HG02571 (cell line): ENCODE results near the gene TFF3.
"Not testable (repeated sequence)": the region's sequence is repeated elsewhere in the genome, so short reads cannot be mapped to it uniquely, and the experiment has no call there.

Experiments used
- ATAC-seq: cut with Tn5 transposase; IDR thresholded peaks from one replicate; pipeline ENCODE4 v1.9.1; 2021; ENCODE audit warnings: mild to moderate bottlenecking, moderate library complexity; ENCODE audit not compliant: unreplicated experiment

Gene TFF3

GRCh38 chr21:42307106-42307505 is 8.1 kb downstream of the TFF3 start:
- no peak for ATAC-seq

DNA sequence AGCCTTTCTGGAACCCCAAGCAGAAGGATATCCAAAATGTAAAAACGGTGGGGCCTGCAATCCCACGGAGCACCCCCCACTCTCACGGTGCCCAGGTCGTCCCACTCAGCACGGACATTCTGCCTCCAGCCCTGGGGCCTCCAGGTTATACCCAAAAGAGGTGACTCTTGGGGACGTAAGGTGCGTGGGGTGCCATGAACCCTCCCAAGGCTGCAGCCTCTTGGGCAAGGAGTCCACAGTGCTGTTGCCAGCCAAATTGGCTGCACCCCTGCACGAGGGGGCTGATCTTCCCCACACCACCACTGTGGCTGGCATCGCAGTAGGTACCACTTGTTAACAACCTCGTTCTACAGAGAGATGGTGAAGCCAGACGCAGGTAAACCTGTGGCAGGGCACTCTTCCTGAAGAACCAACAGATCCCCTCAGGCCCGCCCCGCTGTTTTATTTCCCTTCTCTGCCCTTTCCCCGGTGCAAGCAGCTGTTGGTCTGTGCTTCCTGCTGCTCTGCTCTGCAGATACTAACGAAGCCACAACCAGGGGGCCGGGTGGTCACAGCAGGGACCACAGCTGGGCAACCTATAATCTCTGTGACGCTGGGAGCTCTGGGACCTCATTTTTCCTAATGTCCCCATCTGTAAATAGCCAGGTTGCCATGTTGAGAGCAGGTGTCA is 8.7 kb downstream of the TFF3 start:
- ATAC-seq: no peak

- ATAC-seq: no peak
These were observed 9.5 kb downstream of the TFF3 start for GRCh38 chr21:42305707-42306147.

GRCh38 chr21:42304556-42305454 is 10.4 kb downstream of the TFF3 start:
- ATAC-seq: no peak

GRCh38 chr21:42303443-42303842 is 11.8 kb downstream of the TFF3 start:
- no peak for ATAC-seq

GRCh38 chr21:42302794-42303193 is 12.4 kb downstream of the TFF3 start:
- ATAC-seq: no peak

- ATAC-seq: no peak
These were observed 13.0 kb downstream of the TFF3 start for GRCh38 chr21:42302076-42302650.

DNA sequence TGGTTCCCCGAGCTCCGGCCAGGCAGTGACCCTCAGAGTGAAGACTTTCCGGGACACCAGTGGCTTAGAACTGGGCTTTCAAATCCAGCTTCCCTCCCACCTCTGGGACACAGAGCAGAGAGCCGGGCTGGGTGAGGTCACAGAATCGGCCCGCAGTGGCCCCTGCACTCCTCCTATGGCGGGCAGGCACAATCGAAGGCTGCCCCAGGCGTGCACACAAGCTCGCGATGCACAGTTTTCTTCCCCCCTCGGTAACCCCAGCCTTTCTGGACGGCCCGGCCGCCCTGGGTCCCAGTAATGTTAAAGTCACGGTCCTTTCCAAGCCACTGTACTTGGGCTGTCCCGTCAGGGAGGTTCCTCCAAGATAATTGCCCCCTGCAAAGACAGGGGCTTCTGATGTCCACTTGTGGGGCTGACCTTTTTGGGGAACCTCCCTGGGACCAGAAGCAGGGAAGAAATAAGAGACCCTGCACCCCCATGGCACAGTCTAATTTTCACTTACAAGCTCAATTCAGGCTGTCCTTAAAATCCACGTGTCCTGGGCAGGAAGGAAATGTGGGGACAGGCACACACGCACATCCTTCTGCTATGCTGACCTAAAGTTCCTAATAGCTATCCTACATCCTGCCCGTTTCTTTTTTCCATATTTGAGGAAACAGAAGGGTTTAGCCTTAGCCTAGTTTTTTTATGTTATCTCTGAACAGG is 13.7 kb downstream of the TFF3 start:
- no peak for ATAC-seq

GRCh38 chr21:42300956-42301355 is 14.3 kb downstream of the TFF3 start:
- no peak for ATAC-seq

DNA sequence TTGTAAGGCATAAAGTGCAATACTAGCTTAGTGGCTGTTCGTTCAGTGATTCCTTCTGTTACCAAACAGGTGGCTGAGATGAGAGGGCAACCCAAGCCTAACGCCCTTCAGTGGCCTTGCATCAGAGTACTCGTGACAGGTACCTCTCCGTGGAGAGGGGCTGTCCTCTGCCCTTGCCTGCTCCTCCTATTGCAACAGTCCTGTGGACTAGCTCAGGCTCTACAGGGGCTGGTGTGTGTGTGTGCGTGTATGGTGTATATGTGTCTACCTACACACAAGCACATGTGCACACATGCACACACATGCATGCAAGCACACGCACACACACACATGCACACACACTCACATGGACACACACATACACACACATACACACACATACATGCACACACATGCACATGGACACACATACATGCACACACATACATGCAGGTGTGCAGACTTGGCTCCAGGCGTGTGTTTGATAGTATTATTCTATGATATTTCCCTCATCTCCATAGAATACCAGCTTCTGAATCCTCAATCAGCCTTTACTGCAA is 15.1 kb downstream of the TFF3 start:
- no peak for ATAC-seq

GRCh38 chr21:42299324-42300044 is 15.7 kb downstream of the TFF3 start:
- ATAC-seq: no peak

DNA sequence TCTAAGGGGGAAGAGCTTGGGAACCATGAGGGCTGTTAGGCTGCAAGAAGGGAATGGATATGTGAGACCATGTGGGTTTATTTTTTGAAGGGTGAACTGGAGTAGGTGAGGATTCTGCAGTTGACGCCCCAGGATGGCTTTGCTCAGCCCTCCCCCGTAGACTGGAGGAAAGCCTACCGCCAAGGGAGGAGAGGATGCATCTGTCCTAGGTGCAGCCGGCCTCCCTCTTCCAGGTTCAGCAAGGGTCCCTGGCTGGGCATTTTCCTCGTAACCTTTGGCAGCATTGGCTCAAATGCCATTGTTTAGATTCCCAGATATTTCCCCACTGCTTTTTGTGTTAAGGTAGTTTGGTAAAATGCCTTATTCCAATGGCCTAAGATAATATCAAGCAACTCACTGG is 16.6 kb downstream of the TFF3 start:
- ATAC-seq: no peak

DNA sequence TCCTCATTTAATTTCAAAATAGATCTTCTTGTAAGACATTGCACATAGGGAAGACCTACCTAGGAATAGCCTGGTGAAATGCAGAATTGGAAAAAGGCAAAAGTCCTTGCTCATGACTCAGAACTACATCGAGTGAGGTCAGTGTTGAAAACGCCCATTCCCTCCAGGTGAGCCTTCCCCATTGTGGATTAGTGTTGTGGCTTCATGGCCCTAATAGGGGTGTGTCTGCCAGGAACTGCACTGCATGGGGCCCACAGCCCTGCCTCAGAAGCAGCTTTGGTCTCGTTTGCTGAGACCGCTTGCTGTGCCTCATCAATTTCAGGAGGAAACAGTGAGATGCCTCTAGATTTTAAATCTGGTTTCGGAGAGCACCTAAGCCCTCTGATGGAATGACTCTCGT is 17.0 kb downstream of the TFF3 start:
- no peak for ATAC-seq

GRCh38 chr21:42297377-42297776 is 17.8 kb downstream of the TFF3 start:
- no peak for ATAC-seq

DNA sequence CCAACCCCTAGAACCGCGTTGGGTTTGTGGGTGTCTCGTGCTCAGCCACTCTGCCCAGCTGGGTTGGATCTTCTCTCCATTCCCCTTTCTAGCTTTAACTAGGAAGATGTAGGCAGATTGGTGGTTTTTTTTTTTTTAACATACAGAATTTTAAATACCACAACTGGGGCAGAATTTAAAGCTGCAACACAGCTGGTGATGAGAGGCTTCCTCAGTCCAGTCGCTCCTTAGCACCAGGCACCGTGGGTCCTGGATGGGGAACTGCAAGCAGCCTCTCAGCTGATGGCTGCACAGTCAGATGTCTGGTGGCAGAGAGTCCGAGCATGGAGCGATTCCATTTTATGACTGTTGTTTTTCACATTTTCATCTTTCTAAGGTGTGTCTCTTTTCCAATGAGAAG is 18.7 kb downstream of the TFF3 start:
- no peak for ATAC-seq

- no peak for ATAC-seq
These were observed 19.4 kb downstream of the TFF3 start for GRCh38 chr21:42295845-42296244.

GRCh38 chr21:42294273-42294880 is 20.8 kb downstream of the TFF3 start:
- no peak for ATAC-seq

DNA sequence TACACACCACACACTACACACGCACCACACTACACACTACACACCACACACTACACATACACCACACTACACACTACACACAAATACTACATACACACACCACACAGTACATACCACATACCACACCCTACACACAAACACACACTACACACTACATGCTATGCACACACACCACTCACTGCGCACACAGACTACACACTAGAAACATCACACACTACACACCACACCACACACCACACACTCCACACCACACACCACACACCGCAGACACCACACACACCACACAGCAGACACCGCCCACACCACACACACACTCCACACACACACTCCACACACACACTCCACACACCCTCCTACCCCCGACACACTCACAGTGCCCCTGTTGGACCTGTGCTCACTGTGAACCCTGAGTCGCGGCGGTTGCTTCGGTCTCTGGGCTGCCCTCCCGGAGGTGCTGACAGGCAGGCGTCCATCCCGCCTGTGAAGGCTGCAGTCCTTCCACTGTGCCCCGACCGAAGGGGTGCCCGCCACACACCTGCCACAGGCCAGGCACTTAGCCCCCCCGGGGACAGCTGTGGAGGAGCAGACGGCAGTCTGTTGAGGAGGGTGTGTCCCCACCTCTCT is 21.4 kb downstream of the TFF3 start:
- no peak for ATAC-seq

DNA sequence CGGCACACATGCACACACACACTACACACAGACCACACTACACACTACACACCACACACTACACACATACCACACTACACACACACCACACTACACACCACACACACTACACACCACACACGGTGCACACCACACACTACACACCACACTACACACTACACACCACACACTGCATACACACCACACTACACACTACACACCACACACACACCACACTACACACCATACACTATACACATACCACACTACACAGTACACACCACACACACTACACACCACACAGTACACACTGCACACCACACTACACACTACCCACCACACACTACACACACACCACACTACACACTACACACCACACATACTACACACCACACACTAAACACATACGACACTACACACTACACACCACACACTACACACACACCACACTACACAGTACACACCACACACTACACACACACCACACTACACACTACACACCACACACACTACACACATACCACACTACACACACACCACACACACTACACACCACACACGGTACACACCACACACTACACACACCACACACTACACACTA is 22.6 kb downstream of the TFF3 start:
- not testable (repeated sequence) for ATAC-seq
